GM13977 (cell line): ENCODE measurements around the gene CFAP20.

Experiments
- DNase-seq: peaks from one replicate; pipeline ENCODE4 v3.0.0; 2012; ENCODE audit warnings: low spot score
- CTCF ChIP-seq: IDR thresholded peaks from 2 replicates; pipeline ENCODE4 v1.5.1; 2012; ENCODE audit warnings: mild to moderate bottlenecking, control low read depth; ENCODE audit not compliant: insufficient read depth; ENCODE audit errors: extremely low read depth, missing control alignments
- in situ Hi-C: fragments of 300-500 bp; cut with MboI; formaldehyde crosslinking; loops from one replicate; pipeline ENCODE4 v1.12.0; 2022; ENCODE audit warnings: low sequenced_read_pairs, low pct_unique_long_range_greater_than_20kb, mixed read lengths, inconsistent platforms; ENCODE audit not compliant: unreplicated experiment

Gene CFAP20

GRCh38 chr16:58126451-58126961, 2.7 kb downstream of the CFAP20 start:
- in situ Hi-C loops: no loop called here
- TF ChIP-seq CTCF: no peak
- no peak for DNase-seq

- no peak for DNase-seq
- in situ Hi-C loops: no loop called here
- TF ChIP-seq CTCF: no peak
Measured at GRCh38 chr16:58125781-58126335, 3.3 kb downstream of the CFAP20 start.

DNA sequence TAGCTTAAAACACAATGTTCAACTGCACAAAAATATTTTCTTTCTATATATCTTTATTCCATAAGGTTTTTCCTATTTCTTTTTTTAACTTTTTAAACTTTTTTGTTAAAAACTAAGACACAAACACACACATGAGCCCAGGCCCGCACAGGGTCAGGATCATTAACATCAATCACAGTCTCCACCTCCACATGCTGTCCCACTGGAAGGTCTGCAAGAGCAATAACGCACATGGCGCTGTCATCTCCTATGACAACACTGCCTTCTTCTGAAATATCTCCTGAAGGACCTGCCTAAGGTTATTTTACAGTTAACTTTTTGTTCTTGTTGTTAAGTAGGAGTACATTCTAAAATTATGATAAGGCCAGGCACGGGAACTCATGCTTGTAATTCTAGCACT, 4.1 kb downstream of the CFAP20 start:
- TF ChIP-seq CTCF: no peak
- no peak for DNase-seq
- in situ Hi-C loops: no loop called here

DNA sequence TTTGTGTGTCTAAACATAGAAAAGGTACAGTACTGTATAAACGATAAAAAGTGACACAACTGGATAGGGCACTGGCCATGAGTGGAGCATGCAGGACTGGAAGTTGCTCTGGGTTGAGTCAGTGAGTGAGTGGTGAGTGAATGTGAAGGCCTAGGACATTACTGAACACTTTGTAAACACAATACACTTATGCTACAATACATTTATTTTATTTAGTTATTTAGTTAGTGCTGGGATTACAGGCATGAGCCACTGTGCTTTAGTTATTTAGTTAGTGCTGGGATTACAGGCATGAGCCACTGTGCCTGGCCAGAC, 4.6 kb downstream of the CFAP20 start:
- in situ Hi-C loops: no loop called here
- TF ChIP-seq CTCF: no peak
- no peak for DNase-seq

- in situ Hi-C loops: no loop called here
- no peak for DNase-seq
- no peak for TF ChIP-seq CTCF
Measured at GRCh38 chr16:58123896-58124600, 5.1 kb downstream of the CFAP20 start.

DNA sequence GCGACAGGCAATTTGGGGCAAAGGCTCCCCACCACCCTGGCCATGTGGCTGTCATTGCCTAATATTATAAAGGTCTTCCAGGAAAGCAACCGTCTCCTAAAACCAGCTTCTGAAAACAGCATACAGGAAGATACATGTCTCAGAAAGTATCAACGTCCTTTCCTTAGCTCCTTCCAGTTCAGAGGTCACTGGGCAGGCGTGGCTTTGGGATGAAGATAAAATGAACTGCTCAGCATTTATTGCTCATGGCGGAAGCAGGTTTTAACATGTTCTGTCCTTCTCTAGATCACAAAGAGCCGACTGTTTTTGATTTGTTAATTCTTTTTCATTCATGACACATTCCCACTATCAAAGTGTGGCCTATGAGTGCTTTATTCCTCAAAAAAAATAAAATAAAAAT, 8.0 kb downstream of the CFAP20 start:
- no peak for DNase-seq
- in situ Hi-C loops: no loop called here
- no peak for TF ChIP-seq CTCF
